Brain pericyte (primary cell): ENCODE results near the gene IQSEC1.

Experiments used
- DNase-seq: peaks from one replicate; pipeline ENCODE4 v3.0.0-alpha.2; 2012; ENCODE audit warnings: low read depth, low spot score

Gene IQSEC1

GRCh38 chr3:12986031-12986430 is 87.2 kb downstream of the IQSEC1 start:
- DNase-seq, result no peak

GRCh38 chr3:12985148-12985547 is 88.1 kb downstream of the IQSEC1 start:
- no peak for DNase-seq

GRCh38 chr3:12984023-12984823 is 89.0 kb downstream of the IQSEC1 start:
- no peak for DNase-seq

GRCh38 chr3:12983319-12983718 is 89.9 kb downstream of the IQSEC1 start:
- DNase-seq, result no peak

- DNase-seq, result no peak
Measured at GRCh38 chr3:12982619-12983101, 90.6 kb downstream of the IQSEC1 start.

GRCh38 chr3:12981306-12982275 is 91.6 kb downstream of the IQSEC1 start:
- DNase-seq, result no peak

GRCh38 chr3:12980596-12981290 is 92.5 kb downstream of the IQSEC1 start:
- DNase-seq, result no peak

GRCh38 chr3:12979947-12980487 is 93.2 kb downstream of the IQSEC1 start:
- DNase-seq, result no peak

- DNase-seq, result no peak
Measured at GRCh38 chr3:12979151-12979946, 93.9 kb downstream of the IQSEC1 start.

GRCh38 chr3:12978682-12979081 is 94.5 kb downstream of the IQSEC1 start:
- DNase-seq, result no peak

- DNase-seq, result no peak
Measured at GRCh38 chr3:12977117-12977808, 96.0 kb downstream of the IQSEC1 start.

GRCh38 chr3:12975748-12976522 is 97.3 kb downstream of the IQSEC1 start:
- no peak for DNase-seq

- DNase-seq, result no peak
Measured at GRCh38 chr3:12974819-12975218, 98.4 kb downstream of the IQSEC1 start.

- no peak for DNase-seq
Measured at GRCh38 chr3:12974334-12974733, 98.9 kb downstream of the IQSEC1 start.

- no peak for DNase-seq
Measured at GRCh38 chr3:12973827-12974226, 99.4 kb downstream of the IQSEC1 start.

- DNase-seq, result no peak
Measured at GRCh38 chr3:12972781-12973702, 100.2 kb downstream of the IQSEC1 start.

- no peak for DNase-seq
Measured at GRCh38 chr3:12972043-12972442, 101.2 kb downstream of the IQSEC1 start.

GRCh38 chr3:12970684-12971083 is 102.5 kb downstream of the IQSEC1 start:
- no peak for DNase-seq
